Loucy (cell line): Measurements from ENCODE around the gene CRABP2.

Experiments
- H2AFZ ChIP-seq: fragments of 200-600 bp; sonication (generic); 2 replicates; pipeline ENCODE4 v1.6.0; 2016; ENCODE audit warnings: antibody characterized with exemption, mild to moderate bottlenecking, low read length, moderate library complexity
- H3F3A ChIP-seq: fragments of 200-600 bp; 2 replicates; pipeline ENCODE4 v1.6.0; 2016; ENCODE audit warnings: antibody characterized with exemption, low read depth, mild to moderate bottlenecking
- H3K27me3 ChIP-seq: fragments of 200-600 bp; sonication (generic); 2 replicates; pipeline ENCODE4 v1.6.1; 2014; ENCODE audit warnings: low read length, mild to moderate bottlenecking; ENCODE audit not compliant: insufficient read depth, poor library complexity, severe bottlenecking
- H3K36me3 ChIP-seq: fragments of 200-600 bp; sonication (generic); 2 replicates; pipeline ENCODE4 v1.6.1; 2016; ENCODE audit warnings: low read length; ENCODE audit not compliant: insufficient read depth
- H3K4me1 ChIP-seq: fragments of 200-600 bp; sonication (generic); 2 replicates; pipeline ENCODE4 v1.5.1; 2014; ENCODE audit warnings: low read length, mild to moderate bottlenecking; ENCODE audit not compliant: insufficient read depth, poor library complexity, severe bottlenecking
- H3K4me2 ChIP-seq: fragments of 200-600 bp; sonication (generic); 2 replicates; pipeline ENCODE4 v1.6.0; 2014; ENCODE audit warnings: antibody characterized with exemption, low read length, low read depth, mild to moderate bottlenecking; ENCODE audit not compliant: poor library complexity, severe bottlenecking
- H3K4me3 ChIP-seq: fragments of 200-600 bp; sonication (generic); 2 replicates; pipeline ENCODE4 v1.5.1; 2014; ENCODE audit warnings: low read length, mild to moderate bottlenecking, mixed read lengths; ENCODE audit not compliant: poor library complexity, severe bottlenecking
- H3K79me2 ChIP-seq: fragments of 200-600 bp; sonication (generic); 2 replicates; pipeline ENCODE4 v1.6.1; 2014; ENCODE audit warnings: low read length; ENCODE audit not compliant: insufficient read depth
- H3K9ac ChIP-seq: fragments of 200-600 bp; sonication (generic); 2 replicates; pipeline ENCODE4 v1.6.0; 2014; ENCODE audit warnings: mild to moderate bottlenecking, low read depth, low read length, moderate library complexity; ENCODE audit not compliant: poor library complexity, severe bottlenecking
- H3K9me2 ChIP-seq: fragments of 200-600 bp; sonication (generic); replicated peaks from 2 replicates; pipeline ENCODE4 v1.6.1; 2016; ENCODE audit warnings: low read depth, low read length, mixed read lengths
- H3K9me3 ChIP-seq: fragments of 200-600 bp; sonication (generic); 2 replicates; pipeline ENCODE4 v1.6.1; 2014; ENCODE audit warnings: mild to moderate bottlenecking, antibody characterized with exemption, low read length, low read depth; ENCODE audit not compliant: insufficient read depth
- H4K20me1 ChIP-seq: fragments of 200-600 bp; sonication (generic); 2 replicates; pipeline ENCODE4 v1.6.0; 2014; ENCODE audit warnings: antibody characterized with exemption, low read length, mild to moderate bottlenecking; ENCODE audit not compliant: insufficient read depth, poor library complexity, severe bottlenecking
- CTCF ChIP-seq: fragments of 200-600 bp; sonication (generic); conservative IDR thresholded peaks from 2 replicates; pipeline ENCODE4 v1.5.1; 2014; ENCODE audit warnings: mild to moderate bottlenecking, antibody characterized with exemption, low read length
- EZH2phosphoT487 ChIP-seq: fragments of 200-600 bp; IDR thresholded peaks from 2 replicates; pipeline ENCODE4 v1.6.1; 2018; ENCODE audit warnings: antibody characterized with exemption, mild to moderate bottlenecking, moderate library complexity, borderline replicate concordance

Gene CRABP2

DNA sequence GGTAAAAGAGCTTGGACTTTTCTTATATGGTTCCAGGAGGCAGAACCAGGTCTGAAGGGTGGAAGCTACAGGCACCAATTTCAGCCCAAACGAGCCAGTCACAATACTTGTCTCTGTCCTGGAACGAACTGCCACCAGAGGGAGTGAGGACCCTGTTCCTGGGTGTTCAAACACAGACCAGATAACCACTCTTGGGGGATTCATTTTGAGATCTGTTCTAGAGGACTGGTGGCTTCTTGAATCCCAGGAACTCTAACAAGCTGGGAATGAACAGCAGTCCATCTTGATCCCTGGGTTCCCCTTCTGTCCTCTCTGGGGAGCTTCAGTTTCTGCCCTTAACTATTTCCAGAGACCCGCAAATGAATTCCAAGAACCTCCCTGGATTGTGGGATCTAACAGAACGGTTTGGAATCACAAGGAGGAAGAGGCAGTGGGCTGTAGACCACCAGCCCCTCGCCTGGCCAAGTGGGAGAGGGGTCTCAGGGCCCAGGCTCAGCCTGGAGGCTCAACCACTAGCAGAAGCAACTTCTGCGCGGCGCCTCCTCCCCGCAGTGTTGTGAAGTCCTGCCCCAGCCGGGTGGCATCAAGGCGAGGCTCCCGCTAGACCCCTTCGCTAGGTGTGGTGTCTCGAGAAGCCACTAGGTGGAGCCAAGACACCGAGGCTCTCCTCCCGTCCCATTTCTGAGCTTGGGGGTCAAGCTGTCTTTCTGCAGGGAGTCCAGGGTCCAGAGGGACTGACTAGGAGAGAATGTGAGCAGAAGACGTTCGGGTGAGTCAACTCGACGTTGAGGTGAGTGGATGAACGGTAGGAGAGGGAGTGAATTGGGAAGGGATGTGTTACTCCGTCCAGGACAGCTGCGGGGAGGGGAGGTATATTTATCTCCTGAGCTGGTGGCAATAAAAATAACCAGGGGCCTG, 16.1 kb downstream of the CRABP2 start:
- peaks cover 24% of the 10 kb centered on the region for H3K4me1 ChIP-seq
- H3K36me3 ChIP-seq: no peaks in the 10 kb centered on the region
- no peaks in the 10 kb centered on the region for H4K20me1 ChIP-seq
- no peaks in the 10 kb centered on the region for H3K9me3 ChIP-seq
- no peaks in the 10 kb centered on the region for H3K9me2 ChIP-seq
- H3F3A ChIP-seq: no peaks in the 10 kb centered on the region
- peak overlapping the region; percentile 93 for H3K4me2 ChIP-seq
- H3K79me2 ChIP-seq: no peaks in the 10 kb centered on the region
- H3K4me3 ChIP-seq: peak overlapping the region; percentile 68
- H2AFZ ChIP-seq: peak overlapping the region; percentile 98
- peak overlapping the region; percentile 51 for H3K9ac ChIP-seq
- H3K27me3 ChIP-seq: no peaks in the 10 kb centered on the region
- no peak for TF ChIP-seq EZH2phosphoT487
- TF ChIP-seq CTCF: peak; percentile 63

DNA sequence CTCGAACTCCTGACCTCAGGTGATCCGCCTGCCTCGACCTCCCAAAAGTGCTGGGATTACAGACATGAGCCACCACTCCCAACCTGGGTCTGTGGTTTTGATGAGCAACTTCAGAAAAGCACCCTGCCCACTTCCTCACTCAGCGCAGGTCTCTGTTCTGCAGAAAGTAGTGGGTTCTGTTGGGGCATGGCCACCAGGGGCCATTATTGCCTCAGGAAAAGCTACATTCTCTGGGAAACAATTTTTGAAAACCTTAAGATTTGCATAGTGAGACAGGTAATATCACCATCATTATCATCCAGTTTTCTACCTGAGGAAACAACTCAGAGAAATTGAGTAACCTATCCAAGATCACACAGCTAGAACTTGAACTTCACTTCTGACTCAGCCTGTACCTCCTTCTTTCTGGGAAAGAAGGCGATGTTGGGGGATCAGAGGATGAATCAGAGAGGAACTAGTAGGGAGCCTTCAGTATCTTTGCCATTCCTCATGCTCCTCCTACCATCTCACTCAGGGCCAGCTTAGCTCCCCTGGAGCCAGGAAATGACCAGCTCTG, 21.1 kb downstream of the CRABP2 start:
- Histone ChIP-seq H3K36me3 (no peaks in the 10 kb centered on the region), H4K20me1 (no peaks in the 10 kb centered on the region), H3K9me2 (no peaks in the 10 kb centered on the region), H3K4me1 (peaks cover 9% of the 10 kb centered on the region), H3K4me2 (no peak overlapping the region), H3K4me3 (no peak overlapping the region), H3K79me2 (no peaks in the 10 kb centered on the region), H3K9me3 (no peaks in the 10 kb centered on the region), H2AFZ (no peak overlapping the region), H3F3A (no peaks in the 10 kb centered on the region), H3K27me3 (peaks cover 5% of the 10 kb centered on the region), H3K9ac (no peak overlapping the region)
- peak; percentile 46 for TF ChIP-seq CTCF
- TF ChIP-seq EZH2phosphoT487: no peak

DNA sequence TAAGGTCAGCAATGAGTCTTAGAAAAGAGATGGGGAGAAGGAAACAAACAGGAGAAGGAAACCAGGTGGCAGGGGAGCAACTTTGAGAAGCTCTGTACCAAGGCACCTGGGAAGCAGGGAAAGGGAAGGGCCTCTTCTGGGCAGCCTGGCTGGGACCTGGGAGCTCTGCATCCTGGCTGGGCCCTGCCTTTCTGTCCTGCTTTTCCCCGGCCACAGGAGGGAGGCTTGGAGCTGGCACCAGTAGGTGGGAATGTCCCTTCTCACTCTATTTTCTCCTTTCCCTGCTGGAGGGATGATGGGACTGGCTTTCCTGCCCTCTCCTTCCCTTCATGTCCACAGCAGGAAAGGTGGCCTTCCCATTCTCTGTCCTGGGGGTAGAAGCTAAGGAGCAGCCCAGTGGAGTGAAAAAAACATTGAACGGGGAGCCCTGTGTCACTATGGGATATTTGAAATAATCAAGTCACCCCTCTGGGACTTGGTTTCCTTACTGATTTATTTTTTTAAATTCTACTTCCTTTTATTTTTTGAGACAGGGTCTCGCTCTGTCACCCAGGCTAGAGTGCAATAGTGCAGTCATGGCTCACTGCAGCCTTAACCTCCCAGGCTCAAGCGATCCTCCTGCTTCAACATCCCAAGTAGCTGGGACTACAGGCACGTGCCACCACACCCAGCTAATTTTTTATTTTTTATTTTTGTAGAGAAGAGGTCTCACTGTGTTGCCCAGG, 23.1 kb downstream of the CRABP2 start:
- peaks cover 5% of the 10 kb centered on the region for H3K27me3 ChIP-seq
- no peaks in the 10 kb centered on the region for H3K9me3 ChIP-seq
- peaks cover 6% of the 10 kb centered on the region for H3K4me1 ChIP-seq
- no peak overlapping the region for H3K4me2 ChIP-seq
- TF ChIP-seq CTCF: no peak
- no peak for TF ChIP-seq EZH2phosphoT487
- no peak overlapping the region for H3K9ac ChIP-seq
- no peak overlapping the region for H3K4me3 ChIP-seq
- no peaks in the 10 kb centered on the region for H3K79me2 ChIP-seq
- no peak overlapping the region for H2AFZ ChIP-seq
- no peaks in the 10 kb centered on the region for H4K20me1 ChIP-seq
- H3K9me2 ChIP-seq: no peaks in the 10 kb centered on the region
- no peaks in the 10 kb centered on the region for H3F3A ChIP-seq
- H3K36me3 ChIP-seq: no peaks in the 10 kb centered on the region
